Left ventricle myocardium inferior (tissue), 1 donor: Measurements from ENCODE around the gene EPB41L2. TPM values are rescaled to one million over a fixed set of nuclear protein-coding genes. Genes with fewer than 3 reads are reported as not detected.

ENCODE experiments used
- DNase-seq: peaks from one replicate; pipeline ENCODE4 v3.0.0-alpha.2; 2020
- H3K27ac ChIP-seq: fragments of 200-600 bp; replicated peaks from 2 replicates; pipeline ENCODE4 v1.8.0; 2021
- H3K27me3 ChIP-seq: fragments of 200-600 bp; 2 replicates; pipeline ENCODE4 v1.8.0; 2021; ENCODE audit warnings: low read depth
- H3K36me3 ChIP-seq: fragments of 200-600 bp; 2 replicates; pipeline ENCODE4 v1.8.0; 2021
- H3K4me1 ChIP-seq: fragments of 200-600 bp; 2 replicates; pipeline ENCODE4 v1.8.0; 2021
- H3K4me3 ChIP-seq: fragments of 200-600 bp; 2 replicates; pipeline ENCODE4 v1.8.0; 2021; ENCODE audit warnings: mild to moderate bottlenecking, moderate library complexity
- H3K9me3 ChIP-seq: fragments of 200-600 bp; replicated peaks from 2 replicates; pipeline ENCODE4 v1.8.0; 2021
- intact Hi-C: fragments of 100-400 bp; cut with micrococcal nuclease; formaldehyde crosslinking; loops from one replicate; pipeline ENCODE4 v1.11.0; 2022
- total RNA-seq: library from RNA; stranded (reverse); fragmentation: NEBNext Ultra II Directional; extraction: Animal tissue kit (Norgen Biotek cat#: 25700); gene quantifications from one replicate; pipeline ENCODE4 v1.2.1, GENCODE V29; 2021
- TF ChIP-seq, protein P1 (sequence below): fragments of 200-600 bp; IDR thresholded peaks from 2 replicates; pipeline ENCODE4 v1.8.0; 2021; ENCODE audit warnings: antibody characterized with exemption, mild to moderate bottlenecking, borderline replicate concordance
- donor health status: DM: no; HTN: yes; CAD: no; lungs with severe emphysema.

Gene EPB41L2
- total RNA-seq, 1 donor from 2014 or later = 70.8 TPM

DNA sequence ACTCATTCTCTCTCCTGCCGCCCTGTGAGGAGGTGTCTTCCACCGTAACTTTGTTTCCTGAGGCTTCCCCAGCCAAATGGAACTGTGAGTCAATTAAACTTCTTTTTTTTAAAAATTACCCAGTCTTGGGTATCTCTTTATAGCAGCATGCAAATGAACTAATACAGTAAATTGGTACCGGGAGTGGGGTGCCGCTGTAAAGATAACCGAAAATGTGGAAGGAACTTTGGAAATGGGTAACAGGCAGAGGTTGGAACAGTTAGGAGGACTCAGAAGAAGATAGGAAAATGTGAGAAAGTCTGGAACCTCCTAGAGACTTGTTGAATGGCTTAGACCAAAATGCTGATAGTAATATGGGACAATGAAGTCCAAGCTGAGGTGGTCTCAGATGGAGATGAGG is 55.8 kb downstream of the EPB41L2 start:
- H3K4me3 ChIP-seq = no peak overlapping the region
- H3K27me3 ChIP-seq = no peaks in the 10 kb centered on the region
- peaks cover 36% of the 10 kb centered on the region for H3K4me1 ChIP-seq
- peaks cover 19% of the 10 kb centered on the region for H3K9me3 ChIP-seq
- intact Hi-C loops = no loop called here
- TF ChIP-seq, protein P1, sequence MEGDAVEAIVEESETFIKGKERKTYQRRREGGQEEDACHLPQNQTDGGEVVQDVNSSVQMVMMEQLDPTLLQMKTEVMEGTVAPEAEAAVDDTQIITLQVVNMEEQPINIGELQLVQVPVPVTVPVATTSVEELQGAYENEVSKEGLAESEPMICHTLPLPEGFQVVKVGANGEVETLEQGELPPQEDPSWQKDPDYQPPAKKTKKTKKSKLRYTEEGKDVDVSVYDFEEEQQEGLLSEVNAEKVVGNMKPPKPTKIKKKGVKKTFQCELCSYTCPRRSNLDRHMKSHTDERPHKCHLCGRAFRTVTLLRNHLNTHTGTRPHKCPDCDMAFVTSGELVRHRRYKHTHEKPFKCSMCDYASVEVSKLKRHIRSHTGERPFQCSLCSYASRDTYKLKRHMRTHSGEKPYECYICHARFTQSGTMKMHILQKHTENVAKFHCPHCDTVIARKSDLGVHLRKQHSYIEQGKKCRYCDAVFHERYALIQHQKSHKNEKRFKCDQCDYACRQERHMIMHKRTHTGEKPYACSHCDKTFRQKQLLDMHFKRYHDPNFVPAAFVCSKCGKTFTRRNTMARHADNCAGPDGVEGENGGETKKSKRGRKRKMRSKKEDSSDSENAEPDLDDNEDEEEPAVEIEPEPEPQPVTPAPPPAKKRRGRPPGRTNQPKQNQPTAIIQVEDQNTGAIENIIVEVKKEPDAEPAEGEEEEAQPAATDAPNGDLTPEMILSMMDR = no peak
- H3K27ac ChIP-seq = no peak overlapping the region
- H3K36me3 ChIP-seq = peaks cover 12% of the 10 kb centered on the region
- no peak for DNase-seq

DNA sequence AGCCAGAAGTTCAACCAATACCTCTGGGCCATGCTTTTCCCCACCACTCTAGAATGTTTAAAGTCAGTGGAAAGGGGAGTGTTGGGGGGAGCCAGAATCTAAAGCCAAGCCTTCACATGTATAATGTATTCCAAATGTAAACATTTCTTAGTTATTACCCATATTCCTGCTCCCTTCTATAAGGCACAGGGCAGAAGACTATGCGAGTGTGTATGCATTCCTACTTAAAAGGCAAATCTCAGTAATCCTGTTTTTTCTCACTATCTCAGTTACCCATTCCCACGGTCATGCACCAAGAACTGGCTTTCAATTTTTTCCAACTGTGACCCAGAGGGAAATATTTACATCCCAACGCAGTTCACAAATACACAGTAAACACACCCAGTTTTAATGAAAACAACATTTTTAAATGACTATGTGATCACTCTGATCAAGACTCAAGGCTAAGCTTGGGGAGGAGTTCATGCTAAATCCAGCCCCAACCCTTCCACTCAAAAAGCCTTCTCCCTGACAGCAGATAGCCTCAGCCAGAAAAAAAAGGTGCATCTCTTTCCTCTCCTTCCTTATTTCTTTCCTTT is 57.5 kb downstream of the EPB41L2 start:
- intact Hi-C loops = no loop called here
- Histone ChIP-seq H3K36me3 (peaks cover 12% of the 10 kb centered on the region), H3K27ac (peak overlapping the region; percentile 64), H3K27me3 (no peaks in the 10 kb centered on the region), H3K4me1 (peaks cover 41% of the 10 kb centered on the region), H3K9me3 (peaks cover 19% of the 10 kb centered on the region), H3K4me3 (no peak overlapping the region)
- TF ChIP-seq, protein P1 = no peak
- DNase-seq = no peak

DNA sequence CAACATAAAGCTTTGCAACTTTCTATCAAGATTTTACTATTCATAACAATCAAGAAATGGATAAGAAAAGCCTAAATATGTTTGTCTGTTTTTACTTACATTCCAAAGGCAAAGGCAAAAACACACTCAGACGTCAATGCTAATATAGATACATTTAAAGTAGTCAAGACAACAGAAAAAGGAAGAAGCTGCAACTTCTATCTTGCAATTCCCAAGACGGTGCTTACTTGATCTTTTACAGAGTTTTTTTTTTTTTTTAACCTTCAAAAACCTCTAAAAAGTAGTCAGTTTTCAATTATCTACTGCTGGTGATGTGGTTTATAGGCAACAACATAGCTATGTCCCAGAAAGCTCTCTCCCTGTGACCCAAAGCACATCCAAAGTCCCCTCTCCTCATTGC is 58.1 kb downstream of the EPB41L2 start:
- TF ChIP-seq, protein P1 = no peak
- Histone ChIP-seq H3K4me1 (peaks cover 46% of the 10 kb centered on the region), H3K9me3 (peaks cover 19% of the 10 kb centered on the region), H3K36me3 (peaks cover 12% of the 10 kb centered on the region), H3K27me3 (no peaks in the 10 kb centered on the region), H3K27ac (peak overlapping the region; percentile 64), H3K4me3 (no peak overlapping the region)
- no peak for DNase-seq
- intact Hi-C loops = no loop called here

DNA sequence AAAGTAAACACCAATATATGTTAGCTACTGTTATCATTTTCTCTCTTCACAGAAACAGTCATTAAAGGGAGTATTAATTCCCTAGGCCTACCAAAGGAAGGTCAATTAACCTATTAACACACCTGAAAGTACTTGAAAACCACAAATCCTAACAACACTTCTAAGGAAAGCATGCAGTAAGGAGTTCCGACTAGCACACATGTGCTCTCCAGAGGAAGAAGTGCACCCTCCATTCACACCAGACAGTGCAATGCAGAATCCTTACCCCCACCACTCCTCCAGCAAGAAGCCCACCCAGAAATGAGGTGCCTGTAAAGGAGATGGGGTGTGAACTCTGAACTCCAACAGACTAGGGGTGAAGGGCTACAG is 58.7 kb downstream of the EPB41L2 start:
- no peak for DNase-seq
- intact Hi-C loops = no loop called here
- peaks cover 52% of the 10 kb centered on the region for H3K4me1 ChIP-seq

DNA sequence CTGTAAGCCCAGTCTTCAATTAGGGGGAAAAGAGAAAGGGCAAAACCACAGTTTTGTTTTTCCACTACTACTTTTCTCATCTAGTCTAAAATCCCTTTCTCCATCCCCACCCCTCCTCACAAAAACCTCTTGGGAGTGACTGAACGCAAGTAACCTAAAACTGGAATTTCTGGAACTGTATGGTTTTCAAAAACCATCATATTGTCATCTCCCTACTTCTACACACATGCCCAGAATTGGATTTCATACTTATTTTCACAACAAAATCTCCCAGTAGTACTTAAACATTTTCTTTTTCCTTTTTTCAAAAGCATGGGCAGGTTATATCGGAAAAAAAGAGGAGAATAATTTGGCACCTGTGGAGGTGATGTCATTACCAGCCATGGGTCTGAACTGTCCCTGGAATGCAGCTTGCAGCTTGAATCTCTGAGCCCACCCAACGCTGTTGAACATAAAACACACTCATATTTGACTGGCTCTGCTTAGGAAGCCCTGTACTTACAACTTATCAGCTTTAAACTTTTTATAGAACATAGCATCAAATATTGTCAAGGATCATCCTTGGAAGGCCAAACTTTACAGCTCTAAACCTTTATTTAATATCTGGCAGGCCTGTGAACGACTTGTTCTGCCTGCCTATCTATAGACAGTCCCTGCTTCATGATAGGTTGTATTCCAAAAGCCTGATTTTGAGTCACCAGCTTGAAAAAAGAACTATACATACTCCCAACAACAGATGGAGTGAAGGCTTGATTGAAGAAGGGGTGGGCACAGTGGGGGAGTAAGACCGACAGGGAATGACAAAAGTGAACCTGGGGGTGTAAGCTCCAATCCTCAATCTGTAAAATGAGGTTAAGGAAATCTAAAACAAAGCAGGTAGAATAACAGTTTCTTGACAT is 59.3 kb downstream of the EPB41L2 start:
- no peak for DNase-seq
- peak overlapping the region; percentile 64 for H3K27ac ChIP-seq
- TF ChIP-seq, protein P1 = no peak
- H3K9me3 ChIP-seq = peaks cover 19% of the 10 kb centered on the region
- H3K27me3 ChIP-seq = no peaks in the 10 kb centered on the region
- intact Hi-C loops = no loop called here
- peaks cover 12% of the 10 kb centered on the region for H3K36me3 ChIP-seq
- peaks cover 58% of the 10 kb centered on the region for H3K4me1 ChIP-seq
- H3K4me3 ChIP-seq = no peak overlapping the region

More for the DNA sequence above, 58.7 kb downstream of the EPB41L2 start:
- TF ChIP-seq, protein P1 = no peak
- peaks cover 12% of the 10 kb centered on the region for H3K36me3 ChIP-seq
- peak overlapping the region; percentile 64 for H3K27ac ChIP-seq
- peaks cover 19% of the 10 kb centered on the region for H3K9me3 ChIP-seq
- no peaks in the 10 kb centered on the region for H3K27me3 ChIP-seq
- no peak overlapping the region for H3K4me3 ChIP-seq
